Amygdala (tissue), 56 donors: ENCODE results near the gene GPBP1.
A peak's percentile ranks its signal among the peaks of the same experiment; 100 is the strongest.
"Not testable (repeated sequence)": the region's sequence is repeated elsewhere in the genome, so short reads cannot be mapped to it uniquely, and the experiment has no call there.

Experiments used
- DNase-seq, 56 donors: peaks; one replicate each; lab custom pipeline; 2025; lab: John Stamatoyannopoulos, UW

The GPBP1 gene

GRCh38 chr5:57175551-57176309 is 1.9 kb downstream of the GPBP1 start:
- DNase-seq, result peak in 4 of 56 donors; percentile 1 to 5 (median 2)

- DNase-seq, result no peak
Measured at GRCh38 chr5:57176350-57176857, 2.5 kb downstream of the GPBP1 start.

GRCh38 chr5:57177479-57178156 is 3.8 kb downstream of the GPBP1 start:
- DNase-seq, result no peak

GRCh38 chr5:57178238-57178637 is 4.4 kb downstream of the GPBP1 start:
- not testable (repeated sequence) for DNase-seq

GRCh38 chr5:57179262-57180200 is 5.7 kb downstream of the GPBP1 start:
- no peak for DNase-seq

- DNase-seq, result no peak
Measured at GRCh38 chr5:57181154-57181553, 7.3 kb downstream of the GPBP1 start.

DNA sequence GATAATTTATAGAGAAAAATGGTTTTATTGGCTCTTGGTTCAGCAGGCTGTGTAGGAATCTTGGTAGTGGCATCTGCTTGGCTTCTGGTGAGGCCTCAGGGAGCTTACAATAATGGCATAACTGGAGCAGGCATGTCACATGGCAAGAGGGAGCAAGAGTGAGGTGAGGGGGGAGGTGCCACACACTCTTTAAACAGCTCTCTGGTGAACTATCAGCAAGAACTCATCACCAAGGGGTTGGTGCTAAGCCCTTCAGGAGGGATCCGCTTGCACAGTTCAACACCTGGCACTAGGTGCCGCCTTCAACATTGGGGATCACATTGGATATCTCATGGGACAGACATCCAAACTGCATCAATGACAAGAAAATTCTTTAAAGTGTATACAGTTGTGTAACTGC is 10.5 kb downstream of the GPBP1 start:
- DNase-seq, result no peak

GRCh38 chr5:57185313-57185712 is 11.5 kb downstream of the GPBP1 start:
- DNase-seq, result no peak

DNA sequence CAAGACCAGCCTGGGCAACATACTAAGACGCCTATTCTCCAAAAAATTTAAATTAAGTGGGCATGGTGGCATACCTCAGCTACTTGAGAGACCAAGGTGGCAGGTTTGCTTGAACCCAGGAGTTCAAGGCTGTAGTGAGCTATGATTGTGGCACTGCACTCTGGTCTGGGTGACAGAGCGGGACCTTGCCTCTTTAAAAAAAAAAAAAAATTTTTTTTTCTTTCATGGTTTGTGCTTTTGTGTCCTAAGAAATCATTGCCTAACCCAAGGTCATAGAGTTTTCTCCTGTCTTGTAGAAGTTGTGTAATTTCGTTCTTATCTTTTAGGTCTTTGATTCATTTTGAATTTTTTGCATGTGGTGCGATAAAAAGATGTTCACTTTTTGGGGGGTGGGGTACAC is 12.3 kb downstream of the GPBP1 start:
- no peak for DNase-seq

- not testable (repeated sequence) for DNase-seq
Measured at GRCh38 chr5:57187977-57188376, 14.1 kb downstream of the GPBP1 start.

DNA sequence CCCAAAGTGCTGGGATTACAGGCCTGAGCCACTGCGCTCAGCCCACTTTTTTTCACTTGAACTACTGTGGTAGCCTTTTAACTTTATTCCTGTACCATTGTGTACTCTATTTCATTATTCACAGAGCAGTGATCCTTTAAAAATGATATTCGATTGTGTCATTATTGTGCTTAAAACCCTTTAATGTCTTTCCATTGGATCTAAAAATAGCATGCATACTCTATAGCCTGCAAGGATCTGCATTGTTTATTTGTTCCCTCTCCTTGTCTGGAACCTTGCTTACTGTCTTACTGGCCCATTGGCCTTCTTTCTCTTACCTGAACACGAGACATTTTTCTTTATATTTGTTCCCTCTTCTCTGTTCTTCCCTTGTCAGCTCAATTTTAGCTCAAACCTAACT is 15.7 kb downstream of the GPBP1 start:
- no peak for DNase-seq

GRCh38 chr5:57190593-57190992 is 16.7 kb downstream of the GPBP1 start:
- DNase-seq, result no peak

- DNase-seq, result no peak
Measured at GRCh38 chr5:57191163-57191562, 17.3 kb downstream of the GPBP1 start.

DNA sequence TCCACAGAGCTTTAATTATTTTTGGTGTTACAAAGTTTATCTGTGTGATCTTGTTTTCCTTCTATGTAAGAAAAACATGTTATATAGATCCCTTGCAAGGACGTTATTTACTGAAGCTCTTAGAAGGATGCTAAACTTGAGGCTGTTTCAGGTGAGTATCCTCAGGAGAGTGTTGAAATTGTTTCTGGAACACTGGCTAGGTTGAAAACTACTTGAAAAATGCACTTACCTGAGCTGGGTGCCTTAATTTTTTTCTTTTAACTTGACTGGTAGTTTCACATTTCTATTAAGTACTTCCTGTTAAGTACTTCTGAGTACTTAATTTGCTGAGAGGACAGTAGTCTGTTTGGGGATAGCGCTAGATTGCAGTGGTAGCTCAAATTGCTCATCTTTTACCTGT is 18.1 kb downstream of the GPBP1 start:
- no peak for DNase-seq

GRCh38 chr5:57192832-57193231 is 19.0 kb downstream of the GPBP1 start:
- DNase-seq, result not testable (repeated sequence)

GRCh38 chr5:57193757-57194413 is 20.0 kb downstream of the GPBP1 start:
- DNase-seq, result no peak

GRCh38 chr5:57194653-57195052 is 20.8 kb downstream of the GPBP1 start:
- no peak for DNase-seq

GRCh38 chr5:57195060-57195459 is 21.2 kb downstream of the GPBP1 start:
- no peak for DNase-seq

DNA sequence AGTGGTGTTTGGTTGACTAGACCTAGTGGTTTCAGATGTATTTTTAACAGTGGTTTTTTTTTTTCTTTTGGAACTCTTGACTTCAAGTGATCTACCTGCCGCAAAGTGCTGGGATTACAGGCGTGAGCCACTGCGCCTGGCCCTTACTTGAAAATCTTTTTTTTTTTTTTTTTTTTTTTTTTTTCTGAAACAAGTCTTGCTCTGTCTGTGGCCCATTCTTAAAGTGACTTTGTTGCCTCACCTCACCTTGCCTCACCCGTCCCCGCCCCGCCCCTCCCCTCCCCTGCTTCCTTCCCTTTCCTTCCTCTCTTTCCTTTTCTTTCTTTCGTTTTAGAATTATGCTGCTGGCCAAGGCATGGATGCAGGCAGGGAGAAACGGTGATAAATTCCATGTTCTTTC is 26.0 kb downstream of the GPBP1 start:
- no peak for DNase-seq

DNA sequence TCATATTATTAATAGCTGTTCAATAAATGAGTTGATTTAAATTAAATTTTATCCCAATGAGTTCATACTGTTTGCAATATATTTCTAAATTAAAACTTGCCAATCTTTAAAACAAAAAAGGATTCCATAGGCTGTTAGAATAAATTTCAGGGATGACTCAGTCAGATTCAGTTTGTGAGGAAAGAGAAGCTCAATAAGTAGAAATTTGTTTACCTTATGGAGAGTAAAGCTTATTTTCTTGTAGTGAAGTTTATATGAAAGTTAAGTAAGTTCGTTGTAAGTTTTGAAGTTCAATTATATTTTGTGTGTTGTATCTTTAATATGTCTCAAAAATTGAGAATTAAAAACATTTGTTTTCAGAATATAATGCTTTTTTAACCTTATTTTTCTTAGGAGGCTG is 29.0 kb downstream of the GPBP1 start:
- DNase-seq, result no peak
